ENCODE measurements around the gene PRRT3.
"Not testable (repeated sequence)": the region's sequence is repeated elsewhere in the genome, so short reads cannot be mapped to it uniquely, and the experiment has no call there.

Gene PRRT3

GRCh38 chr3:9899289-9899791 lies 52.9 kb downstream of the PRRT3 start:
- no peak for DNase-seq (ENCODE audit: low read depth in 2 of 2)

GRCh38 chr3:9898467-9899241 lies 53.6 kb downstream of the PRRT3 start:
- DNase-seq (ENCODE audit: low read depth in 2 of 2): no peak

GRCh38 chr3:9897408-9898372 lies 54.5 kb downstream of the PRRT3 start:
- DNase-seq (ENCODE audit: low read depth in 2 of 2): no peak

GRCh38 chr3:9896755-9897407 lies 55.3 kb downstream of the PRRT3 start:
- DNase-seq (ENCODE audit: low read depth in 2 of 2): not testable (repeated sequence)

GRCh38 chr3:9895715-9896114 lies 56.5 kb downstream of the PRRT3 start:
- DNase-seq (ENCODE audit: low read depth in 2 of 2): not testable (repeated sequence)
